GM21390 (cell line): ENCODE data around the gene ACSL3.
A peak's percentile ranks its signal among the peaks of the same experiment; 100 is the strongest.
"Not testable (repeated sequence)": the region's sequence is repeated elsewhere in the genome, so short reads cannot be mapped to it uniquely, and the experiment has no call there.

ENCODE experiments used
- ATAC-seq: cut with Tn5 transposase; IDR thresholded peaks from one replicate; pipeline ENCODE4 v1.9.1; 2021; ENCODE audit not compliant: unreplicated experiment

The ACSL3 gene

GRCh38 chr2:222907790-222908441 is 47.1 kb downstream of the ACSL3 start:
- ATAC-seq = no peak

GRCh38 chr2:222909286-222909685 is 48.5 kb downstream of the ACSL3 start:
- ATAC-seq = no peak

GRCh38 chr2:222912117-222912516 is 51.3 kb downstream of the ACSL3 start:
- ATAC-seq = peak; percentile 97

GRCh38 chr2:222912776-222913175 is 51.9 kb downstream of the ACSL3 start:
- no peak for ATAC-seq

GRCh38 chr2:222915092-222915957 is 54.5 kb downstream of the ACSL3 start:
- ATAC-seq = no peak

GRCh38 chr2:222916229-222917197 is 55.7 kb downstream of the ACSL3 start:
- ATAC-seq = no peak

GRCh38 chr2:222917212-222917611 is 56.4 kb downstream of the ACSL3 start:
- not testable (repeated sequence) for ATAC-seq

- no peak for ATAC-seq
Measured at GRCh38 chr2:222919841-222920526, 59.1 kb downstream of the ACSL3 start.

GRCh38 chr2:222920657-222921186 is 59.9 kb downstream of the ACSL3 start:
- ATAC-seq = no peak

- ATAC-seq = no peak
Measured at GRCh38 chr2:222922019-222922800, 61.4 kb downstream of the ACSL3 start.

GRCh38 chr2:222926915-222927314 is 66.1 kb downstream of the ACSL3 start:
- no peak for ATAC-seq

- ATAC-seq = no peak
Measured at GRCh38 chr2:222927600-222927999, 66.8 kb downstream of the ACSL3 start.

GRCh38 chr2:222928335-222928734 is 67.5 kb downstream of the ACSL3 start:
- ATAC-seq = no peak

- no peak for ATAC-seq
Measured at GRCh38 chr2:222930862-222931261, 70.0 kb downstream of the ACSL3 start.

- ATAC-seq = no peak
Measured at GRCh38 chr2:222931659-222932058, 70.8 kb downstream of the ACSL3 start.

GRCh38 chr2:222933458-222933857 is 72.6 kb downstream of the ACSL3 start:
- ATAC-seq = no peak

- ATAC-seq = no peak
Measured at GRCh38 chr2:222935688-222936298, 75.0 kb downstream of the ACSL3 start.

GRCh38 chr2:222936705-222937104 is 75.9 kb downstream of the ACSL3 start:
- ATAC-seq = no peak

- no peak for ATAC-seq
Measured at GRCh38 chr2:222938327-222938726, 77.5 kb downstream of the ACSL3 start.
